HUES48 (cell line): Measurements from ENCODE around the gene FBXL16.

Source experiments
- H3K27ac ChIP-seq: one replicate; pipeline ENCODE4 v1.7.0; 2013; ENCODE audit warnings: low read depth, low read length, inconsistent platforms
- H3K27me3 ChIP-seq: 2 replicates; pipeline ENCODE4 v1.6.1; 2013; ENCODE audit warnings: mild to moderate bottlenecking, low read length; ENCODE audit not compliant: control insufficient read depth, insufficient read depth
- H3K36me3 ChIP-seq: 2 replicates; pipeline ENCODE4 v1.6.1; 2013; ENCODE audit warnings: low read length; ENCODE audit not compliant: control insufficient read depth, insufficient read depth
- H3K4me1 ChIP-seq: 2 replicates; pipeline ENCODE4 v1.6.1; 2013; ENCODE audit warnings: mild to moderate bottlenecking, low read length; ENCODE audit not compliant: control insufficient read depth, insufficient read depth
- H3K4me3 ChIP-seq: 2 replicates; pipeline ENCODE4 v1.5.1; 2013; ENCODE audit warnings: mild to moderate bottlenecking, low read depth, low read length
- H3K9ac ChIP-seq: 2 replicates; pipeline ENCODE4 v1.6.1; 2013; ENCODE audit warnings: mild to moderate bottlenecking, low read depth, low read length, moderate library complexity
- H3K9me3 ChIP-seq: 2 replicates; pipeline ENCODE4 v1.6.1; 2013; ENCODE audit warnings: low read length; ENCODE audit not compliant: control insufficient read depth, insufficient read depth

FBXL16 gene

DNA sequence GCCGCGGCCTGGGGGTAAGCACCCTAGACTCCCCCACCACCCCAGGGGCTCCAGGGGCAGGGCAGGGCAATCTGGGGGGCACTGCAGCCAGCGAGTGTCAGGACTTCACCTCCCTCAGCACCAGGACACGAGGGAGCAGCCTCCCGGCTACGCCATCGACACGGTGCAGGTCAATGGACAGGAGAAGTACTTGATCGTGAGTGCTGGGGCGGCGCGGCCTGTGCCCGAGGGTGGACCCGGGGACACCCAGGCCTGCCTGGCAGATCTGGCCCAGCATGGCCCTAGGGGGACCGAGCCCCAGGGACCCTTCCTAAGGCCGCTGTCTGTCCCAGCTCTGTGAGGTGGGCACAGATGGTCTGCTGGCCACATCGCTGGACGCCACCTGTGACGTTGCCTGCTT lies 33.2 kb downstream of the FBXL16 start:
- Histone ChIP-seq H3K27ac (no peak overlapping the region), H3K9me3 (no peaks in the 10 kb centered on the region), H3K4me3 (no peak overlapping the region), H3K9ac (no peak overlapping the region), H3K36me3 (peaks cover 53% of the 10 kb centered on the region), H3K4me1 (peaks cover 20% of the 10 kb centered on the region; the same call in 1 of the 2 replicates), H3K27me3 (no peaks in the 10 kb centered on the region)

DNA sequence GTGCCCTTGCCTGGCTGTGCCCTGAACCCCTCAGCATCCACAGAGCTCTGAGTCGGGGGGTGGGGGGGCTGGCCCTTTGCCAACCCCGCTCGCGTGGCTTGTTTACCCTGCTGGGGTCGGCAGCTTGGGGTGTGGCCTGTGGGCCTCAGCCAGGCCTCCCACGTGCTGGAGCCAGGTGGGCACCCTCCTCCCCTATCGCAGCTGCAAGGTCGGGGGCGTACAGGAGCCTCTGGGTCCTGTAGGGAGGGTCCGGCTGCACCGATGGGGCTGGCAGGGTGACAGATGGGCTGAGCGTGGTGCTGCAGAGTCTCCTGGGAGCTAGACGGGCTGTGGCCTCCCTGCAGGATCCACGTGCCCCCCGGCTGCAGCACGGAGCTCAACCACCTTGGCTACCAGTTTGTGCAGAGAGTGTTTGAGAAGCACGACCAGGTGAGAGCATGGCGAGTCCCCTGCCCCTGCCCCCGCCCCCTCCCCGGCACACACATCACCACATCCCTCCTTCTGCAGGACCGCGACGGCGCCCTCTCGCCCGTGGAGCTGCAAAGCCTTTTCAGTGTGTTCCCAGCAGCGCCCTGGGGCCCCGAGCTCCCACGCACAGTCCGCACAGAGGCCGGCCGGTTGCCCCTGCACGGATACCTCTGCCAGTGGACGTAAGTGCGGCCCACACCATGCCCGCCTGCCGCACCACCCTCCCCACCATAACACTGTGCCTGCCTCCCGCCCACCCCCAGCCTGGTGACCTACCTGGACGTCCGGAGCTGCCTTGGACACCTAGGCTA lies 34.1 kb downstream of the FBXL16 start:
- Histone ChIP-seq H3K4me1 (peaks cover 11% of the 10 kb centered on the region; the same call in 1 of the 2 replicates), H3K27ac (no peak overlapping the region), H3K4me3 (no peak overlapping the region), H3K27me3 (no peaks in the 10 kb centered on the region), H3K9me3 (no peaks in the 10 kb centered on the region), H3K9ac (no peak overlapping the region), H3K36me3 (peaks cover 54% of the 10 kb centered on the region)

DNA sequence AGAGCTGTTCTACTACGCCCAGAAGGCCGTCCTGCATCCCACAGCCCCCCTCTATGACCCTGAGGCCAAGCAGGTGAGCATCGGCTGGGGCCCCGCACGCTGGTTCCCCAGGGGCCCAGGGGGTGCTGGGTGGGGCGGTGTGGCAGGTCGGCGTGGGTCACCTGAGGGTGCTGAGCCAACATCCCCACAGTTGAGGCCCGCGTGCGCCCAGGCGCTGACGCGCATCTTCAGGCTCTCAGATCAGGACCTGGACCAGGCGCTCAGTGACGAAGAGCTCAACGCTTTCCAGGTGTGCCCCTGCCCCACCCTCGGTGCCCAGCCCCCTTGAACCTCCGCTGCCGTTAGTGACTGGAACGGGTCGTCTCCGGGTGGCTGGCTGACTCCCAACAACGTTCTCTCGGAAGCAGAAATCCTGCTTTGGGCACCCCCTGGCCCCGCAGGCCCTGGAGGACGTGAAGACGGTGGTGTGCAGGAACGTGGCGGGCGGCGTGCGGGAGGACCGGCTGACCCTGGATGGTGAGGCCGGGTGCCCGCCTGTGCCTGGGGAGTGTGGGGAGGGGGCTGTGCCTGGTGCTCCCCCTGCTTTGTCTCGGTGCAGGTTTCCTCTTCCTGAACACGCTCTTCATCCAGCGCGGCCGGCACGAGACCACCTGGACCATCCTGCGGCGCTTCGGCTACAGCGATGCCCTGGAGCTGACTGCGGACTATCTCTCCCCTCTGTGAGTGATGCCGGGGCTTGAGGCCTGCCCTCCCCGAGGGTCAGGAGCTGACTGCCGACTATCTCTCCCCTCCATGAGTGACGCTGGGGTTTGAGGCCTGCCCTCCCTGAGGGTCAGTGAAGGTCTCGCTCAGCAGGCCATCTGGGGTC lies 34.9 kb downstream of the FBXL16 start:
- H3K27me3 ChIP-seq: no peaks in the 10 kb centered on the region
- 0 out of 2 replicates have a peak, but pooled peaks cover 10% of the 10 kb centered on the region for H3K4me1 ChIP-seq
- H3K9ac ChIP-seq: no peak overlapping the region
- no peaks in the 10 kb centered on the region for H3K9me3 ChIP-seq
- peaks cover 57% of the 10 kb centered on the region for H3K36me3 ChIP-seq
- no peak overlapping the region for H3K27ac ChIP-seq
- H3K4me3 ChIP-seq: no peak overlapping the region

GRCh38 chr16:669666-670065 lies 35.9 kb downstream of the FBXL16 start:
- Histone ChIP-seq H3K36me3 (peaks cover 57% of the 10 kb centered on the region), H3K27ac (no peak overlapping the region), H3K27me3 (no peaks in the 10 kb centered on the region), H3K4me3 (no peak overlapping the region), H3K9ac (no peak overlapping the region), H3K9me3 (no peaks in the 10 kb centered on the region), H3K4me1 (0 out of 2 replicates have a peak, but pooled peaks cover 6% of the 10 kb centered on the region)

- H3K9me3 ChIP-seq: no peaks in the 10 kb centered on the region
- peak overlapping the region; percentile 87 for H3K4me3 ChIP-seq
- H3K27me3 ChIP-seq: no peaks in the 10 kb centered on the region
- peaks cover 50% of the 10 kb centered on the region for H3K36me3 ChIP-seq
- 0 out of 2 replicates have a peak, but pooled peaks cover 3% of the 10 kb centered on the region for H3K4me1 ChIP-seq
- H3K27ac ChIP-seq: peak overlapping the region; percentile 42
- H3K9ac ChIP-seq: peak overlapping the region; percentile 51; the same call in 1 of the 2 replicates
These were observed 37.0 kb downstream of the FBXL16 start for GRCh38 chr16:668519-669171.

- Histone ChIP-seq H3K27ac (peak within 1 kb of the TSS; percentile 42), H3K4me1 (0 out of 2 replicates have a peak, but pooled peaks cover 3% of the 10 kb centered on the region), H3K27me3 (no peaks in the 10 kb centered on the region), H3K4me3 (peak within 1 kb of the TSS; percentile 87), H3K9ac (peak within 1 kb of the TSS; percentile 51; the same call in 1 of the 2 replicates), H3K9me3 (no peaks in the 10 kb centered on the region), H3K36me3 (peaks cover 43% of the 10 kb centered on the region)
These were observed 37.7 kb downstream of the FBXL16 start, which contains the start of gene RHOT2 for GRCh38 chr16:667780-668518. Gene RHOT2, plus strand, starts transcription at chr16:668132. Its CDS starts 68 bp downstream, at chr16:668200.

DNA sequence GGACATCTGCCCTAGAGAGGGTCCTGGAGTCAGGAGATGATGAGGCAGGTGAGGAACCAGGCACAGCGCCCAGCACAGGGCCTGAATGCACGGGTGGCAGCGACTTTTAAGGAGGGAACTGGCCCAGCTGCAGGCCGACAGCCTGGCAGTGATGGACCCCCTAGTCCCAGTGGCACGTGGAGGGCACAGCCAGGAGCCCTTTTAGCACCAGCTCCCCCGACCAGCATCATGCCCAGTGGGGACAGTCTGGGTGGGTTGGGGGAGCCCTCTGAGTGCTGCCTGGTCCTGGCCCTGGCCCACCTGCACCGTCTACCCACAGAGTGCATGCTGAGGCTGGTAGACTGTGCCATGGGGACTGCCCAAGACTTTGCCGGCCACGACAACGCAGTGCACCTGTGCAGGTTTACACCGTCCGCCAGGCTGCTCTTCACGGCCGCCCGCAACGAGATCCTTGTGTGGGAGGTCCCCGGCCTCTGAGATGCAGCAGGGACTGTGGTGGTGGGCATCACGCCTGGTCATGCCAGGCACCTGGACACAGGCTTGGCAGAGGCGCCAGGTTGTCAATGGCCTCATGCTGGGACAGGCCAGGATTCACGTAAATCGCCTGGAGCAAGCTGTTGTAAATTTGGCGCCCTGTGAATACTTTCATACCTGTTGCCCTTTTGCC lies 38.4 kb downstream of the FBXL16 start:
- H3K4me1 ChIP-seq: 0 out of 2 replicates have a peak, but pooled peaks cover 3% of the 10 kb centered on the region
- peaks cover 42% of the 10 kb centered on the region for H3K36me3 ChIP-seq
- no peaks in the 10 kb centered on the region for H3K9me3 ChIP-seq
- no peak overlapping the region; the same call in 1 of the 2 replicates for H3K4me3 ChIP-seq
- H3K27me3 ChIP-seq: no peaks in the 10 kb centered on the region
- H3K27ac ChIP-seq: peak overlapping the region; percentile 32
- 0 out of 2 replicates have a peak overlapping the region, but pooled peaks have one; percentile 1 for H3K9ac ChIP-seq

- Histone ChIP-seq H3K4me1 (0 out of 2 replicates have a peak, but pooled peaks cover 3% of the 10 kb centered on the region), H3K9ac (no peak overlapping the region), H3K4me3 (no peak overlapping the region), H3K36me3 (peaks cover 36% of the 10 kb centered on the region), H3K9me3 (no peaks in the 10 kb centered on the region), H3K27ac (no peak overlapping the region), H3K27me3 (no peaks in the 10 kb centered on the region)
These were observed 39.0 kb downstream of the FBXL16 start for GRCh38 chr16:666572-666971.

DNA sequence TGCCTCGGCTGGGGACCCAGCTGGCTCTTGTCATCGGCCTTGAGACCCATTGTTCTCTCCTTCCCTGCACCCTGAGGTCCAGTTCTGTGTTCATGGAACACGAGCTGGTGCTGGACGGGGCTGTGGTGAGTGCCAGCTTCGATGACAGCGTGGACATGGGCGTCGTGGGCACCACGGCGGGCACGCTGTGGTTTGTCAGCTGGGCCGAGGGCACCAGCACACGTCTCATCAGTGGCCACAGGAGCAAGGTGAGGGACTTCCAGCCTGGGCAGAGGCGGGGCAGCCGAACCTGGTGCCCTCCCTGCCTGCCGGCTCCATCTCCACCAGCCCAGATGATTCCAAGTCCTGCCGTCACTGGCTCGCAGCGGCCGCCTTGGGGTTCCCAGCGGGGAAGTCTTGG lies 43.0 kb downstream of the FBXL16 start:
- Histone ChIP-seq H3K4me3 (no peak overlapping the region), H3K36me3 (peaks cover 26% of the 10 kb centered on the region; the same call in 1 of the 2 replicates), H3K4me1 (0 out of 2 replicates have a peak, but pooled peaks cover 2% of the 10 kb centered on the region)

More for the DNA sequence above, 43.0 kb downstream of the FBXL16 start:
- Histone ChIP-seq H3K27ac (no peak overlapping the region), H3K9me3 (no peaks in the 10 kb centered on the region), H3K9ac (no peak overlapping the region), H3K27me3 (no peaks in the 10 kb centered on the region)
